GM18517 (cell line): ENCODE measurements around the gene GDPD4.

Source experiments
- ATAC-seq: cut with Tn5 transposase; IDR thresholded peaks from one replicate; pipeline ENCODE4 v1.9.1; 2021; ENCODE audit warnings: mild to moderate bottlenecking, moderate library complexity; ENCODE audit not compliant: unreplicated experiment

GDPD4 gene

DNA sequence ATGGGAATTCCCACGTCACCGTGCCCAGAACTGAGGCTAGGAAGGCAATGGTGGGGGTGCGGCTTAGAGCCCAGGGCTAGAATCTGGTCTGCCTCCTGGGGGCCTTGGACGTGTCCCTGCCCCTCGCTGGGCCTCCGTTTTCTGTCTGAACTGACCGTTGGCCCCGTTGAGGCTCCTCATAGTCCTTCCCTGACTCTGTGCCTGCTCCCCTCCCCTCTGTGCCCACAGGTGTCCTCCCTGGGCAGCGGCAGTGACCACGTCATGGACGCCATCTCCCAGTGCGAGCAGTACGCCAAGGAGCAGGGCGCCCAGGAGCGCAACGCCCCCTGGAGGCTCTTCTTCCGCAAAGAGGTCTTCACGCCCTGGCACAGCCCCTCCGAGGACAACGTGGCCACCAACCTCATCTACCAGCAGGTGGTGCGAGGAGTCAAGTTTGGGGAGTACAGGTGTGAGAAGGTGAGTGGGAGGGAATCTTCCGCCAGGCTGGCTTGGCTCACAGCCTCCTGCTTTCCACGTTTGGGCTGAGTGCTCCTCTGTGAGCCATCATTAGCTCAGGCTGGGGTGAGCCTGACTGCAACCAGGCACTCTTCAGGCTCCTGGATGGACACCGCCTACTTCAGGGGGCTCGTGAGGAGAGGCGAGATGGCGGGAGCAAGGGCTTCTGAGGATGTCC lies 109.5 kb downstream of the GDPD4 start:
- no peak for ATAC-seq

DNA sequence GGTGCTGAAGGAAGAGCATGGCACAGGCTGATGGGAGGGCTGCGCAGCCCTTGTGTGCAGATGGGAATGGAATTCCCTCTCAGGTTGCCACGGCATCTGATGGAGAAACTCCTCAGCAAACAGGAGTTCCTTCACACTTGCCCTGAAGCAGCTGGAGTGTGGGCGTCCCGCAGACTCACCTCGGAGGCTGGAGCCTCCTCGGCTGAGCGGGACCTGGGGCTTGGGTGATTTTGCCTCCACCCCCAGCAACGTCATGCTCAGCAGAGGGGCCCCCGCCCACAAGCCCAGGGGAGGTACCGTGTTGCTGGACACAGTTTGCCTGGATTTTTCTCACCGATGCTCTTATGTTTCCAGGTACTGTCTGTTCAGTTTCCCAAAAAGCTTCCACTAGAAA lies 110.1 kb downstream of the GDPD4 start:
- ATAC-seq = no peak

DNA sequence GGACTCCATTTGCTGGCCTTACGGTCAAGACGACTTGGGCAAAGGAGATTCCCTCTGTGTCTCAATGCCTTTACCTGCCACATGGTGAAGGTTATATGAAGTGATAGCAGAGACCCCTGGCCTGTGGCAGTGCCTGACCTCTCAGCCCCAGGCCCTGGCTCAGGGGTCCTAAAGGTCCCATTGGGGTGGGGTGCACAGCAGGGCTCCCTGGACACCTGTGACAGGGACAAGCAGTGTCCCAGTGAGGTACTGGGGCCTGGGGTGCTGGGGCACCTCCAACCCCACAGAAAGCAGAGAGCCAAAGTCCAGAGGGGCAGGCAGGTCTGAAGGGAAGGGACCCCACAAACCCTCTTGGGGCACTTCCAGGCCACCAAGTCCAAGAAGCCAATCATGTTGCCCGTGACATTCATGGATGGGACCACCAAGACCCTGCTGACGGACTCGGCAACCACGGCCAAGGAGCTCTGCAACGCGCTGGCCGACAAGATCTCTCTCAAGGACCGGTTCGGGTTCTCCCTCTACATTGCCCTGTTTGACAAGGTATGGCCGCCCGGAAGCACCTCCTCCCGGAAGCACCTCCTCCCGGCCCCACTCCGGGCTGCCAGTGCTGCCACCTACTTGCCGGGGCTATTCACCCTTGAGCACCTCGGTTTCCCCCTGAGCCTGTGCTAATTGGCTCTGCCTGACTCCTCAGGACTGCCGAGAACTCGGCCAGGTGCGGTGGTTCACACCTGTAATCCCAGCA lies 111.0 kb downstream of the GDPD4 start:
- no peak for ATAC-seq

DNA sequence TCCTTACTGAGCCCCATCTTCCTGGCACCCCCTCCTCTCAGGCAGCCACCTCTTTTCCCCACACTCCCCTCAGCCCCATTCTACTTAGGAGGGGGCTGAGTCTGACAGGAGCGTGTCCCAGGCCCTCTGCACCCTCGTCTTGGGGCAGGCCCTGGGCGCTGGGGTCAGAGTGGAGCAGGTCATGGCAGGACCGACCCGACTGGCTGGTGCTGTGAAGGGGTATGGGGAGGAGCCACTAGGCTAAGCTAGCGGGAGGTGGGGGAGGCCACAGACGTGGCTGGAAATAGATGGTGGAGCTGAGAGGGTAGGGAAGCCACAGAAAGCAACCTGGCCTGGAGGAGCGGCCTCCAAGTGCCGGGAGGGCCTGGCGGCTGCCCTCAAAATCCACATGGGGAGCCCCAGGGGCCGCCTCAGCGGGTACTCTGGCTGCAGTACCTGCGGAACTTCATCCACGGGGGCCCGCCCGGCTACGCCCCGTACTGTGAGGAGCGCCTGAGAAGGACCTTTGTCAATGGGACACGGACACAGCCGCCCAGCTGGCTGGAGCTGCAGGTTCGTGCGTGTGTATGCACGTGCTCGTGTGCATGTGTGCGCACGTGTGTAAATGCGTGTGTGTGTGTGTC lies 111.8 kb downstream of the GDPD4 start:
- ATAC-seq = no peak

DNA sequence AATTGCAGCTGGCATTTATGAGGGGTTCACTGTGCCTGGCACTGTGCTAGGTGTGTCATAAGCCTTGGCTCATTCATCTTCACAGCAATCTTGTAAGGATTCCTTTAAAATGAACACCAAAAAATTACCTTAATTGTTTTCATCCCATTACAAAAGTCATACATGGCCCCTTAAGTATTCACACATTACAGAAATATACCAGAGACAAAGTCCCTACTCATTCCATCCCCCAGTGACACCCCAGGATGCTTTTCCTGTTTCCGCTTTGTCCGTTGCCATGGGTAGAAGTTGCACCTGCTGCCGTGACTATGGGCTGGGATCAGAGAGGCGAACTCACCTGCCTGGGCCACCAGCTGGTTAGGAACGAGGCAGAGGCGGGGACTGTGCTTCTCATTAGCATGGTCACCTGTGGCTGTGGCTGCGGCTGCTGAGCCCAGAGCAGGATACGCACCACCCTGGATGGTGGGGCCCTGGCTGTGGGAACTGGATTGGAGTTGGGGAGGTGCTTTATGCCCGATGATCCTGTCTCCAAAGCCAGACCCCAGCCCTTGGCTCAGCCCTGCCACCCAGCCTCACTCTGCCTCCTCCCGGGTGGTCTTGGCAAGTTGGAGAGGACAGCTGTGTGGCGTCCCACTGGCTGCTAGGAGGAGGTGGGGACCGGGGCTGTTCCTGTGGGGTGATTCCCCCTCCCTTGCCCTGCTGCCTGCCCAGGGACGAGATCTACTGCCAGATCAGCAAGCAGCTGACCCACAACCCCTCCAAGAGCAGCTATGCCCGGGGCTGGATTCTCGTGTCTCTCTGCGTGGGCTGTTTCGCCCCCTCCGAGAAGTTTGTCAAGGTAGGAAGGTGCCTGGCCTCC lies 112.6 kb downstream of the GDPD4 start:
- no peak for ATAC-seq

DNA sequence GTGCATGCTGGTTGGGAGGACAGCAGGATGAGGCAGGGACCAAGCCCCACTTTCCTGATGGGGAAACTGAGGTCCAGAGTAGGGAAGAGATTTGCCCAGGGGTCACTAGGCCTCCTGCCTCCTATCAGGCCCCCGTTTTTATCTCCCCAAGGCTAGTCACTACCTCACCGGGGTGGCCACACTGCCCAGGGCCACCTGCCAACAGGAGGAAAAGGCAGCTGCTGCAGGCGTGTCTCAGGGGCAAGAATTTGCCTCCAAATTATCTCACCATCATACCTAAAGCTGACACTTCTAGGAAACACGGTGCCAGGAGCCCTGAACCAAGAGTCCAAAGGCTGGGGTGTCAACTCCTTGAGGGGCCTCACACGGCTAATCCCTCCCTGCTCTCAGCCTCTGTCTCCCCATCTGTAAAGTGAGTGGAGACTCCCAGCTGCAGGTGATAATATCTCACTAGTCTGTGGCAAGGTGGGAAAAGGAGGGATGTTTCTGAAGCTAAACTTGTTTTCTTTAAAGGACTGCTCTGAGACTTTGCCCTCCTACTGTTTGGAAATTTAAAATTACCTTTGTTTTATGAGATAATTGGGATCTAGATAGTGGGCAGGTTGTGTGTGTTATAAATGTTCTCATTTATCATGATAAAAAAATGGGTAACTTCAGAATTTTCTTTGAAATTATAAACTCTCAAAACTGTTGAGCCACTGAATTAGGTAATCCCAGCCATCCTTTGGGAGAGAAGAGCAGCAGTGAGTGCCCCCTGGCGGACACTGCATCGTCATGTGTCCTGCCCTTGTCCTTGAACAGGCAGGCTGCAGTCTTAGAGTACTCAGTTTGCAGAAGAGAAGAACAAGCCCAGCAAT lies 113.5 kb downstream of the GDPD4 start:
- no peak for ATAC-seq

DNA sequence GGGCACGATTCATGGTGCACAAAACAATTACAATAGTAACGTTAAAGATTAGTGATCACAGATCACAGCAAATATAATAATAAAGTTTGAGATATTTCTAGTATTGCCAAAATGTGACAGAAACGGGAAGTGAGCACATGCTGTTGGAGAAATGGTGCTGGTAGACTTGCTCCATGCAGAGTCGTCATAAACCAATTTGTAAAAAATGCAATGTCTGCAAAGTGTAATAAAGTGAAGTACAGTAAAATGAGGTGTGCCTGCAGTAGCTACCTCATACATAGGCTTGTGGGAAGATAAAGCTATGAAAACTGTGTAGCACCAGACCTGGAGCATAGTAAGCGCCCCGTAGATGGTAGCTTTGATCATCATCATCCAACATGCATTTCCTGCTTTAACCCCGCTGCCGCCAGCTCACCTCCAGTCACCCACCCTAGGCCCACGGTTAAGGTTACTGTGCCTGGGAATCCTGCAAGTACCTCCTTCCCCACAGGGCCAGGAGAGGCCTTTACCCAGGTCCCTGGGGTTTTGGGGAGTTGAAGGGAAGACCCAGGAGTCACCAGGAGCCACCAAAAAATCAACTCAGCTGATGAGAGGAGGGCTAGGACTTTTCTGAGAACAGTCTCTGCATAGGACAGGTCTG lies 114.3 kb downstream of the GDPD4 start:
- ATAC-seq = no peak

DNA sequence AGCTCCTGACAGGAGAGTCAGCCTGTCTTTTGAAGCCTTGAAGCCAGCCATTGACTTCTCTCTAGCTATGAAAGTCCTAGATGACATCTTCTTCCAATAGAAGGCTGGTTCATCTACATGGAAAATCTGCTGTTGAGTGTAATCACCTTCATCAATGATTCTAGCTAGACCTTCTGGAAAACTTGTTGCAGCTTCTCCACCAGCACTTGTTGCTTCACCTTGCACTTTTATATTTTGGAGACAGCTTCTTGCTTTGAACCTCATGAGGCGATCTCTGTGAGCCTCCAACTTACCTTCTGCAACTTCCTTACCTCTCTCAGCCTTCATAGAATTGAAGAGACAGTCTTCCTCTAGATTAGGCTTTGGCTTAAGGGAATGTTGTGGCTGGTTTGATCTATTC lies 115.2 kb downstream of the GDPD4 start:
- ATAC-seq = no peak

DNA sequence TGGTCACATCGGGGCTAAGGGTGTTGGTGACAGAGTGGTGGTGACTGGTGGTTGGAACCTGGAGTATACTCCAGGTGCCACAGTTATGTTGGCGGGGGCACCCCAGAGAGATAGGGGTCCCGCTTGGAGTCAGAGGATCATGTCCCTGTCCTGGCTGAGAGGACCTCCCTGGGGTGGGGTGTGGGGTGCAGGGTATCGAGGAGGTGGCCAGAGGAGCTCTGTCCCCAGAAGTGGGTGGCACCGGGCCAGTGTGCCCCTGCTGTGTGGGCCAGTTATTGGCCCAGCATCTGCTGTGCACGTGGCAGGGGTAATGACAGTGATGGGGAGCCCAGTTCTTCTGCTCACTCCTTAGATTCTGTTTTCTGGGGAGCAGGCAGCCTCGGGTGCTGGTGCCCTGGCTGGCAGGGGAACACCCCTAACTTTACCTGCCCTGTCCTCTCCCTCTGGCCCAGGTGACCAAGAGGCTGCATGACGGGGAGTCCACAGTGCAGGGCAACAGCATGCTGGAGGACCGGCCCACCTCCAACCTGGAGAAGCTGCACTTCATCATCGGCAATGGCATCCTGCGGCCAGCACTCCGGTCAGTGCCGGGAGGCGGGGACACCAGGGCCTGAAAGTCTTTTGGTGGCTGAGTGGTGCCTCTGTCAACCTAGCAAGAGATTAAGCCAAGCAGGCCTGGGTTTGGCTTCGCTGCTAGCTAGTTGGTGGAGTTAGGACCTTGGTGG lies 117.2 kb downstream of the GDPD4 start:
- ATAC-seq = no peak

DNA sequence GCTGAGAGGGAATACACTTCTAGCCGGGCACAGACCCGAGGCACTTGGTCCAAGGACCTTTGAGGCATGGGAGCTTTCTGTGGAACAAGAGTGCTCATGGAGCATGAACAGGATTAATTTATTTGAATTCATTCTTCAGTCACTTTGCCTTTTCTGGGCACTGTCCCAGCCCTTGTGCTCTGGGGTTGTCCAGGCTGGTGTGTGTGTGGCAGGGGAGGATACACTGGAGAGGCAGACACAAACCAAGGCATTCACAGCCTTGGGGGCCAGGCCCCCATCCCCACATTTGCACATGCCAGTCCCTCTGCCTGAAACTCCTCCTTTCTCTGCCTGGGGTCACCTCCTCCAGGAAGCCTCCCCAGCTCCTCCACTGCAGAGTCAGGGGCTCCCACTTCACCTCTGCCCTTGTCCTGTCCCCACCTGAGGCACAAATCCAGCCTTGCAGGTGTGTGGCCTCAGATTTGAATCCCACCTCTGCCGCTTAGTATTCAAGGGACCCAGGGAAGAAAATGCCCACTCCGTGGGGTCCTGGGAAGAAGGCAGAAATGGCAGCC lies 118.0 kb downstream of the GDPD4 start:
- no peak for ATAC-seq

DNA sequence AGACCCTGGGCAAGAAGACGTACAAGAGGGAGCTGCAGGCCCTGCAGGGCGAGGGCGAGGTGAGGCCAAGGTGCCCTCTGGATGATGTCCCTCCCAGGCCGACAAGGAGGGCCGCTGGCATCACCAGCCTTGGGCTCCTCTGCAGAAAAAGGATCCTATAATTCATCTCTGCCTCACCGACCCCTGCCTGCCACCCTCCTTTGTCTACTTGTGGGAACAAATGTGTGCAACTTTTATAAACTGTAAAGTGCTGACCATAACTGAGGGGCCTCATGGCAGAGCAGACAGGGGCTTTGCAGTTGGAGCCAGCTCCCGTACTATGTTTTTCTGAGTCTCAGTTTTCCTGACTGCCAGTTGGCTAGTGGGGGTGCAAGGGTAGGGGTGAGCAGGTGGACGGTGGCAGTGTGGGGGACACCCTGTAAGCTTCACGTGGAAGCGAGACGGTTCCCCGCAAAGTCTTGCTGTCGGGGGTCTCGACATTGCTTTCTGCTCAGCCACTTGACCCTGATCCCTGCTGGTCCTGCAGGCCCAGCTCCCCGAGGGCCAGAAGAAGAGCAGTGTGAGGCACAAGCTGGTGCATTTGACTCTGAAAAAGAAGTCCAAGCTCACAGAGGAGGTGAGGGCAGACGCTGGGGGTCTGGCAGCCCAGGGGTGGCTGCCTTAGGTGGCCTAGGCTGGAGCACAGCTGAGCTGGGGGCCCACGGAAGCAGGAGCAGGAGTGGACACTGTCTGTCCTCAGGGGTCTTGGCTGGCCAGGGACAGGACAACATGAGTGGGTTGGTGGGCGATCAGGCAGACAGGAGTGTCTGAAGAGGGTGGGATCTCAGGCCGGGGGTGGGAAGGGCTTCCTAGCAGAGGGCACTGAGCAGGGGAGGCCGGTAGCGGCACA lies 118.7 kb downstream of the GDPD4 start:
- no peak for ATAC-seq

DNA sequence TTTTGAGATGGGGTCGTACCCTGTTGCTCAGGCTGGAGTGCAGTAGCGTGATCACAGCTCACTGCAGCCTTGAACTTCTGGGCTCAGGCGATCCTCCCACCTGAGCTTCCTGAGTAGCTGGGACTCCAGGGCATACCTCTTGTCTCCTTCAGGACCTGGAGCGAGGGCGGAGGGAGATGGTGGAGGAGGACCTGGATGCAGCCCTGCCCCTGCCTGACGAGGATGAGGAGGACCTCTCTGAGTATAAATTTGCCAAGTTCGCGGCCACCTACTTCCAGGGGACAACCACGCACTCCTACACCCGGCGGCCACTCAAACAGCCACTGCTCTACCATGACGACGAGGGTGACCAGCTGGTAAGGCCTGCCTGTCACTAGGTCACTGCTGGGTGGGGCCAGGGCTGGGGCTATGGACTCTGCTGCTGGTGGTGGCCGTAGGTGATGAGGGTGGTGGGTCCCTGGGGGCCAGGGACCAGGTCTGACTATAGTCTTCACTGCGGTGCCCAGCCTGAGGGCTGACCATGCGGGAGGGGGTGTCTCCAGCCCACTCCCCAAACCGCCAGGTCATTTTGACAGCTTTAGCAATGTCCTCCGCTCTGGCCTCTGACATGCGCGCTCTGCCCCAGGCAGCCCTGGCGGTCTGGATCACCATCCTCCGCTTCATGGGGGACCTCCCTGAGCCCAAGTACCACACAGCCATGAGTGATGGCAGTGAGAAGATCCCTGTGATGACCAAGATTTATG lies 119.5 kb downstream of the GDPD4 start:
- no peak for ATAC-seq

DNA sequence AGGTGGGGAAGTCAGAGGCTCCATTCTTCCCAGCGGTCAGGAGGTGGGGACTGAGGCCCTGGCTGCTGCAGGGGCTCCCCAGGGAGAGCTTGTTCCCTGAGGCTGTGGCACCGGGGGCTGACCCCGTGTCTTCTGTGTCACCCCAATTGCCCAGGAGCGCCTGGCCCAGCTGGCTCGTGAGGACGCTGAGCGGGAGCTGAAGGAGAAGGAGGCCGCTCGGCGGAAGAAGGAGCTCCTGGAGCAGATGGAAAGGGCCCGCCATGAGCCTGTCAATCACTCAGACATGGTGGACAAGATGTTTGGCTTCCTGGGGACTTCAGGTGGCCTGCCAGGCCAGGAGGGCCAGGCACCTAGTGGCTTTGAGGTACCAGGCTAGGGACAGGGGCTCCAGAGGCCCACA lies 120.3 kb downstream of the GDPD4 start:
- no peak for ATAC-seq

DNA sequence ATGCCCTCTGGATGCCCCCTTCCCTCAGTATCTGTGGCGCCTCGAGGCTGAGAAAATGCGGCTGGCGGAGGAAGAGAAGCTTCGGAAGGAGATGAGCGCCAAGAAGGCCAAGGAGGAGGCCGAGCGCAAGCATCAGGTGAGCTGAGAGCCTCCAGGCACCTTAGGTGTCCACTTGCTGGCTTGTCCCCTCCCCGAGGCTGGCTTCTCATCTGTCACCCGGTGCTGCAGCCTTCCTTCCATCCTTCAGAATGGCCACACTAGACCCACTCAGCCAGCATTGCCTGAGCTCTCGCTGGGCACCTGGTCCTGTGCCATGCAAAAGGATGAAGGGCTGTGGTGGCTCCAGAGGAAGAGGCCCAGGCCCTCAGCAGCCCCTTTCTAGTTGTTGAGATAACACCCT lies 121.1 kb downstream of the GDPD4 start:
- no peak for ATAC-seq

DNA sequence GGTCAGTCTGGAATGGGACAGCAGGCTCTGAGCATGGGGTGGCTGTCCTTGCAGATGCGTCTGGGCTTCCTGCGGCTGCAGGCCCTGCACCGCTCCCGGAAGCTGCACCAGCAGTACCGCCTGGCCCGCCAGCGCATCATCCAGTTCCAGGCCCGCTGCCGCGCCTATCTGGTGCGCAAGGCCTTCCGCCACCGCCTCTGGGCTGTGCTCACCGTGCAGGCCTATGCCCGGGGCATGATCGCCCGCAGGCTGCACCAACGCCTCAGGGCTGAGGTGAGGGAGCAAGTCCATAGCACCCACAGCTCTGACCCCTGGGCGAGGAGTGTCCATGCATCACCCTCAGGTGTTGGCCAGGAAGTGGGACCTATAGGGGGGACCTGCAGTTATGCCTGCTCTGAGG lies 121.8 kb downstream of the GDPD4 start:
- no peak for ATAC-seq

DNA sequence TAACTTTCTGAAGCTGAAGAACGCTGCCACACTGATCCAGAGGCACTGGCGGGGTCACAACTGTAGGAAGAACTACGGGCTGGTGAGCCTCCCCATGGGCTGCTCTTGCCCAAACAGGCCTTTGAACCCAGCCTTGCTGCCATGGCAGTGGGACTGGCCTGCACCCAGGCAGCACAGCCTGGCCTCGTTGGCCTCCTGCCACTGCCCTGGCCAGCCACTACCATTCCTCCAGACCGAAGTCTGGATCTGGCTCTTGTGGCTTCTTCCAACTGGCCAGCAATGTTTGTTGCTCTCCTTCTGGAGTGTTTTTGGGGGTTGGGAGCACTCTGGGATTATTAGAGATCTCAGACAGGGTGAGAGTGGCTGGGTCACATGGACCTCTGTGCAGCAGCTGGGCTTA lies 122.4 kb downstream of the GDPD4 start:
- no peak for ATAC-seq

DNA sequence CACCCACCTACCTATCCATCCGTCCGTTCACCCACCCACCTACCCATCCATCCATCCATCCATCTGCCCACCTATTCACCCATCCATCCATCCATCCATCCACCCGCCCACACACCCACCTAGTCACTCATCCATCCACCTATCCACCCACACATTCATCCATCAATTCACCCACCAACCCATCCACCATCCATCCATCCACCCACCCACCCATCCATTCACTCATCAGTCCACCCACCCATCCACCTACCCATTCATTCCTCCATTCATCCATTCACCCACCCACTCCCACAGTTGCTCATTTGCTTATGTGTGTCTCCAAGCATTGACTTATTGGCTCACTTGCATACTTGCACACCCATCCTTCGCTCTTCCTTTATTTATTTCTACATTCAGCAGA lies 123.3 kb downstream of the GDPD4 start:
- ATAC-seq = no peak
